GM19025 (cell line): ENCODE measurements around the gene IFT22.
"Not testable (repeated sequence)": the region's sequence is repeated elsewhere in the genome, so short reads cannot be mapped to it uniquely, and the experiment has no call there.

Experiments
- ATAC-seq: cut with Tn5 transposase; IDR thresholded peaks from one replicate; pipeline ENCODE4 v1.9.1; 2021; ENCODE audit warnings: mild to moderate bottlenecking, low read depth, moderate library complexity; ENCODE audit not compliant: unreplicated experiment

IFT22 gene

DNA sequence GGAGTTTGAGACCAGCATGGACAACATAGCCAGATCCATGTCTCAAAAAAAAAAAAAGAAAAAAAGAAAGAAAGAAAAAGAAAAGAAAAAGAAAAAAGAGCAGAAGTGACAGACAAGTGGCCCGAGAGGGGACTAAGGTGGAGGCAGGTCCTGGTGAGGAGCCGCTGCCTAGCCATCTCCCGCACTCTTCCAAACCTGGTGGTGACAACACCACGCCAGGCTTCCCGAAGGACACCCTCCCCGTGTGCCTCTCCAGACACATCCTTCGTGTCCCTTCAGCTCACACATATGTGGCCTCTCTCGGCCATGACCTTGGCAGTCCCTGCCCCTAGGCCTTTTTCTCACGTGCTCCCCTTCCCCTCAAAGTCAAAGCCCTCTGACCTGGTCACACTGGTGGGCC lies 36.4 kb downstream of the IFT22 start:
- no peak for ATAC-seq

DNA sequence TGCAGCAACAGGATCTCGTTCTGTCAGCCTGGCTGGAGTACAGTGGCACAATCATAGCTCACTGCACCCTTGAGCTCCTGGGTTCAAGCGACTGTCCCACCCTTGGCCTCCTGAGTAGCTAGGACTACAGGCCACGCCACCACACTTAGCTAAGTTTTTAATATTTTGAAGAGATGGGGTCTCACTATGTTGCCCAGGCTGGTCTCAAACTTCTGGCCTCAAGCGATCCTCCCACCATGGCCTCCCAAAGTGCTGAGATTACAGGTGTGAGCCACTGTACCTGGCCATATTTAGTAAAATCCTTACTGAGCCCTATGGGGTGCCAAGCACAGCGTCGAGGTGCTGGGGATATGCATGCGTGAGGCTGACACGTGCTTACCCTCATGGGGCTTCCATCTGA lies 40.7 kb downstream of the IFT22 start:
- not testable (repeated sequence) for ATAC-seq

DNA sequence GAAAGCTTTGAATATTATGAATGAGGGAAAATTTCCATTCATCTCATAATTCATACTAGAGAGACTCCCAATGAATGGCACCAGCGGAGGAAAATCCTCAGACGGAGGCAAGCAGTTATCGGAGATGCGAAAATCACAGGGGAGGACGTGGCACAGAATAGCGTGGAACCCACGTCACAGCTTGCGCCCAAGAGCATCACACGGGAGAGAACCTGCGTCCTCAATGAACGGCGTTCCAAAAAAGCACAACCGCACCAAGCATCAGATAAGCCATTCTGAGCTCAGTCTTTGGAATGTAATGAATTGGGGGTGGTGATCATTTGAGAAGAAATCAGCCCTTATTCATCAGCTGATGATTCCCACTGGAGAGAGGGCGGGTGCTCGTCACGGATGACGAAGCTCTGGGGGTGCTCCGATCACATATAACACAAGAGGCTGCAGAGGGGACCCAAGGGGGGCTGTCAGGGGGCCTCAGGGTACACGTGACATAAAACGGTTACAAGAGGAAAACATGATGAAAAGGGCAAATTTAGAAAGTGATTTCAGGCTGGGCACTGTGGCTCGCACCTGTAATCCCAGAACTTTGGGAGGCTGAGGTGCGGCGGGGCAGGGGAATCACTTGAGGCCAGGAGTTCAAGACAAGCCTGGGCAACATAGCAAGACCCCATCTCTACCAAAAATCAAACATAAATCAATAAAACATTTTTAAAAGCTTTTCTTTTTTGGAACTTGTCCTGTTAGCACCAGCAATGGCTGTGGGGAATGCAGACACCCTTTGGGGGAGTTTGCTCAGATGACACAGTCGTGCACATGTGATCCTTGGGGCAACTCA lies 42.9 kb downstream of the IFT22 start:
- no peak for ATAC-seq

DNA sequence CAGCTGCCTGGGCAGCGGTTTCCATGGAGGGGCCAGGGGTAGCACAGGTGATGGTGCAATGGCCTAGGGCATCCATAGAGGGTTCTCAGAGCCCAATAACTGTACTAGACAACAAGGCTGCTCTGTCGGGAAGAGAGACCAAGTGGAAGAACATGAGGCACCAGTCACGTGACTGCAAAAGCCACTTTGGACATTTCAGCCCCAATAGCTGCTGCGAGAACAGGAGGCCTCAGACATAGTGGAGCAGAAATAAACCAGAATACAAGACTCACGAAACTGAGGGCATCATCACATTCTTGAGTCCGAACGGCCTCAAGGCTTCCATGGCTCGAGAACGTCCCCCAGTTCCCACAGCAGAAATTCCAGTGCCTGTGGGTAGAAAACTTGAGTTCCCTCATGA lies 44.5 kb downstream of the IFT22 start:
- no peak for ATAC-seq

DNA sequence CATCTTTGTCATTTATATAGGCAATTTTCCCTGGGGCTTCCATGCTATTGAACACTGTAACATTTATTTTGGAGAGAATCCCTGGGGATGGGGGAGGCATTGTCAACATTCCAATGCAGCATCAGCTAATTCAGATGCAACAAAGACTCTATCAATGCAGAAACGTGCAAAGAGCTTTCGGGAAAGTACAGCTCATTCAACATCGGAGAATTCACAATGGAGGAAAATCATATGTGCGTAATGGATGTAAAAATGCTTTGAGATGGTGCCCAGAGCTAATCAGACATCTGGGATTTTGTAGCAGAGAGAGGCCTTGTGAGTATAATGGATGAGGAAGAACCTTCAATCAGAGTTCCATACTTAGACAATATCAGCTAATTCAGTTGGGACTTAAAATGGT lies 48.4 kb downstream of the IFT22 start:
- no peak for ATAC-seq

DNA sequence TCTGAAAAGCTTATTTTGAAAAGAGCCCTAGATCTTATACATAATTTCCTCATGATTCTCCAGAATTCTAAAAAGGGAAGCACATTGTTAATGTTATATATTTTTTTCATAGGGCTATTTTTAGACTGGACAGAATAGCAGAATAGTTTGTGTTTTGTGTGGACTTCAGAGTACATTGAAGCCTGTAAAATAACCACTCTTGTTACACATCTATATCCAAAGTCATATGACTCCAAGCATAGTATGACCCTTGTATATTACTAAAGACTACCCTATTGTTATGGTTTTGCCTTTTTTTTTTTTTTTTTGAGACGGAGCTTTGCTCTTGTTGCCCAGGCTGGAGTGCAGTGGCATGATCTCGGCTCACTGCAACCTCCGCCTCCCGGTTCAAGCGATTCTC lies 50.6 kb downstream of the IFT22 start:
- no peak for ATAC-seq

DNA sequence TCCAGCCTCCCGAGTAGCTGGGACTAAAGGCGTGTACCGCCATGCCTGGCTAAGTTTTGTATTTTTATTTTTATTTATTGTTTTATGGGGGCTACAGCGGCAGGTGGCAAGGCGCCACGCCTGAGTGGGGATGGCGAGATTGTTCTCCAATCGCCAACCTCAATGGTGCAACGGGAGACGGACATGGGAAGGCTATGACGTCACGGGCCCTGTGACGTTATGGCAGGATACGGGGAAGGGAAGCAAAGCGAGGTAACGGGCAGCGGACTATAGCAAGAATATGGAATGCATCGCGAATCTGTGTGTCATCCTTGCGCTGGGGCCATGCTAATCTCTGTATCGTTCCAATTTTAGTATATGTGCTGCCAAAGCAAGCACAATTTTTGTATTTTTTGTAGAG lies 51.9 kb downstream of the IFT22 start:
- ATAC-seq, result no peak

DNA sequence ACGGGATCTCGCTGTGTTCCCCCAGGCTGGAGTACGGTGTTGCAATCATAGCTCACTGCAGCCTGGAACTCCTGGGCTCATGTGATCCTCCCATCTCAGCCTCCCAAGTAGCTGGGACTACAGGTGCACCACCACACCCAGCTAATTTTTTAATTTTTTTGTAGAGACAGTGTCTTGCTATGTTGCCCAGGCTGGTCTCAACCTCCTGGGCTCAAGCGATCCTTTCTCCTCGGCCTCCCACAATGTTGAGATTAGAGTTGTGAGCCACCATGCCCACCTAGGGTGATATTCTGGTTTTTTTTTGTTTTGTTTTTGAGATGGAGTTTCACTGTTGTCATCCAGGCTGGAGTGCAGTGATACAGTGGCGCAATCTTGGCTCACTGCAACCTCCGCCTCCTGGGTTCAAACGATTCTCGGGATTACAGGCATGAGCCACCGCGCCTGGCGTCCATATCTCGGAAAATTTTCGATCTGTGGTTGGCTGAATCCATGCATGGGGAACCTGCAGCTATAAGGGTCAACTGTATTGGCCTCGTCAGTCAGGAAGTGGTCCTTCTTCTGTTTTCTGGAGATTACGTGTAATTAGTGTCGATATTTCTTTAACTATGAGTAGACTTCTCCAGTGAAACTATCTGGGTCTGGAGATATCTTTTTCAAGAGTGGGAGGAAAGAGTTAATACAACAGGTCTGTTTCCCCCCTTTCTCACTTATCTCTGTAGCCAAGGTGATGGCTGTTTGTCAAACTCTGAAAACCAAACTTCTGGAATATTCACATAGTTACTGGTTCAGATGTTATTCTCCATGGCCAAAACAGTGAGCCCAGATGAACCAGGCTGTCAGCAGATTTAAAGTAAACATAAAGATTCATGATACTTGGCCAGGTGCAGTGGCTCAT lies 55.7 kb downstream of the IFT22 start:
- ATAC-seq, result no peak

DNA sequence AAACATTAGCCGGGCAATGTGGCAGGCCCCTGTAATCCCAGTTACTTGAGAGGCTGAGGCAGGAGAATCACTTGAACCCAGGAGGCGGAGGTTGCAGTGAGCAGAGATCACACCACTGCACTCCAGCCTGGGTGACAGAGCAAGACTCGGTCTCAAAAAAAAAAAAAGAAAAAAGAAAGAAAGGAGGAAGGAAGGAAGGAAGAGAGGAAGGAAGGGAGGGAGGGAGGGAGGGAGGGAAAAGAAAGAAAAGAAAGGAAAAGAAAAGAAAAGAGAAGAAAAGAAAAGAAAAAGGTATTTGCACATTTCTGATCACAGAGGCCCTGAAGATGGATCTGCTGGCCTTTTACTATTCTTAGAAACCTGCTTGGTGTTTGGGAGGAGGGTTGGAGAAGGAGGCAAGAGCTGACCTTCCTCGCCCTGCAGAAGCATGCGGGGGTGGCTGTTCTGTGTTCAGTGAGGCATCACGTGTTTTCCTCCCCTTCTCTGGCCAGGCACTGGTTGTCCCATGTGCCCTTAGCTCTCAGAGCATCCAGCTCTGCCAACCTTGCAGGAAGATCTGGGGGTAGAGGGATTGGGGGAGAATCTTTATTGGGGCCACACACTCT lies 57.4 kb downstream of the IFT22 start:
- ATAC-seq, result not testable (repeated sequence)
